Adrenal gland (tissue), 12 donors: ENCODE results near the gene ABLIM1. TPM values are rescaled to one million over a fixed set of nuclear protein-coding genes. Genes with fewer than 3 reads are reported as not detected.

Experiments
- DNase-seq, 7 donors: peaks; one replicate each; pipeline ENCODE4 v3.0.0-alpha.2; 2019 to 2020
- H3K27ac ChIP-seq, 5 donors: fragments of 200-600 bp; sonication (generic) in 4 of 5; 1 replicate in 3 of 5; 2 replicates in 2 of 5; pipeline versions ENCODE4 v1.5.1 to v1.8.0; 2016 to 2020; ENCODE audit warnings: mild to moderate bottlenecking in 1 of 5
- H3K27me3 ChIP-seq: fragments of 200-600 bp; 2 replicates; pipeline ENCODE4 v1.8.0; 2021
- H3K36me3 ChIP-seq, 2 donors: fragments of 200-600 bp; replicated peaks in 1 of 2; 1 replicate in 1 of 2; 2 replicates in 1 of 2; pipeline versions ENCODE4 v1.5.1 to v1.8.0; 2018 to 2022
- H3K4me1 ChIP-seq, 2 donors: fragments of 200-600 bp; replicated peaks in 1 of 2; 1 replicate in 1 of 2; 2 replicates in 1 of 2; pipeline versions ENCODE4 v1.5.1 to v1.8.0; 2018 to 2021
- H3K4me3 ChIP-seq, 4 donors: fragments of 200-600 bp; sonication (generic) in 3 of 4; one replicate each; pipeline ENCODE4 v1.5.1; 2016 to 2018
- H3K9me3 ChIP-seq, 3 donors: fragments of 200-600 bp; sonication (generic) in 1 of 3; replicated peaks in 1 of 3; 1 replicate in 2 of 3; 2 replicates in 1 of 3; pipeline versions ENCODE4 v1.5.1 to v1.8.0; 2016 to 2021
- CTCF ChIP-seq, 6 experiments: fragments of 450-650 bp in 4 of 6; fragments of 200-600 bp in 2 of 6; sonication (generic) in 1 of 6; IDR thresholded peaks; 1 replicate in 5 of 6; 2 replicates in 1 of 6; pipeline versions ENCODE4 v1.5.1 to v1.8.0; 2016 to 2021; ENCODE audit warnings: antibody characterized with exemption in 6 of 6, mild to moderate bottlenecking in 2 of 6, moderate library complexity in 1 of 6
- POLR2A ChIP-seq, 2 donors: fragments of 450-650 bp; IDR thresholded peaks; one replicate each; pipeline ENCODE4 v1.6.1; 2017; ENCODE audit warnings: antibody characterized with exemption in 2 of 2, mild to moderate bottlenecking in 2 of 2, moderate library complexity in 1 of 2
- WGBS, 4 donors: extraction: QIAGEN DNeasy Blood & Tissue Kit in 2 of 4; methylation state at CpG; one replicate each; pipeline versions ENCODE4 v1.1.5 to v1.1.7; 2013 to 2017; 5-methylcytosine and 5-hydroxymethylcytosine counted together
- intact Hi-C, 2 donors: fragments of 100-400 bp; cut with DNase I; formaldehyde crosslinking; loops; one replicate each; pipeline versions ENCODE4 v1.14.1 to v1.15.0; 2022 to 2023
- polyA plus RNA-seq, 3 donors: library from polyadenylated mRNA; stranded (reverse); fragments of 200-250 nt in 2 of 3; fragments of 350-450 nt in 1 of 3; fragmentation: Illumina TruSeq in 1 of 3; extraction: RNeasy Lipid Tissue Mini Kit (QIAGEN cat#74804) in 1 of 3; gene quantifications; one replicate each; pipeline ENCODE4 v1.2.3, GENCODE V29; 2013 to 2014
- total RNA-seq, 9 donors: library from RNA; depleted of rRNA in 4 of 9; stranded (reverse); fragments of >200 nt in 4 of 9; fragments of 120-200 nt in 1 of 9; fragmentation: NEBNext Ultra II Directional in 1 of 9; extraction: Animal tissue kit (Norgen Biotek cat#: 25700) in 1 of 9; gene quantifications; one replicate each; pipeline versions ENCODE4 v1.1.0 to v1.2.4, GENCODE V29; 2013 to 2023
- donor health status: healthy with polysubstance abuse.
- donor health status: Bipolar disorder and iron deficiency.
- donor health status: DM: yes; HTN: yes; CAD: no.
- donor health status: DM: no; HTN: no; CAD: no.
- donor health status: DM: no; HTN: no; CAD: no.
- donor health status: DM: yes; HTN: yes; CAD: no.

The ABLIM1 gene
- total and polyA plus RNA-seq, 12 donors = 7.9 to 430 (median 185) TPM

- no peak for TF ChIP-seq CTCF (IDR thresholded peaks at IDR 0.05)
- TF ChIP-seq POLR2A (IDR thresholded peaks at IDR 0.05) = no peak
- Histone ChIP-seq H3K9me3 (no peaks in the 10 kb centered on the region), H3K27ac (peak overlapping the region in 4 of 5 donors; percentile 11 to 91 (median 72)), H3K36me3 (peaks cover 0 to 20% of the 10 kb centered on the region in 2 donors), H3K4me3 (no peak overlapping the region), H3K27me3 (no peaks in the 10 kb centered on the region), H3K4me1 (peaks cover 53 to 58% of the 10 kb centered on the region in 2 donors)
- DNase-seq = peak in 6 of 7 donors; percentile 51 to 76 (median 64)
- intact Hi-C loops = no loop called here
- WGBS, 4 donors = 60 to 74% (median 69%) methylated on average over 12 of the region's 12 CpGs
These were observed 86.6 kb downstream of the ABLIM1 start for GRCh38 chr10:114571316-114571999.

DNA sequence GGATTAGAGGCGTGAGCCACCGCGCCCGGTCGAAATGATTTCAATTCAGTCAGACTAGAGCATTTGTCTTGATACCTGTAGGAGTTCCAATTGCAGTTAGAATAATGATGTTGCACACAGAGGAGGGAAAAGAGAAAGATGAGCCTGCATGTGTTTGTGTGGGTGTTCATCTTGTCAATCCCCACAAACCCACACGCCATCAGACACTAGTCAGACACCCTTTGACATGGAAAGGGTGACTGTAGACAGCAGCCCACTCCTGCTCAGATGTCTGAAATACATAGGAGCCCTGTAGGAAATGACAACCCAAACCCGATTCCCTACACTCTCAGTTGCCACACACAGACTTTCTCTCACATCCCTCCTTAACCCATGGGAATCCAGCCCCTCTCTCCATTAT, 92.0 kb downstream of the ABLIM1 start:
- no peak for DNase-seq
- intact Hi-C loops = no loop called here
- WGBS, 4 donors = 95 to 98% (median 97%) methylated on average over 7 of the region's 7 CpGs
- Histone ChIP-seq H3K4me3 (no peak overlapping the region), H3K27me3 (no peaks in the 10 kb centered on the region), H3K27ac (no peak overlapping the region), H3K9me3 (no peaks in the 10 kb centered on the region), H3K36me3 (peaks cover 0 to 24% of the 10 kb centered on the region in 2 donors), H3K4me1 (peaks cover 4 to 12% of the 10 kb centered on the region in 2 donors)
- no peak for TF ChIP-seq POLR2A (IDR thresholded peaks at IDR 0.05)
- TF ChIP-seq CTCF (IDR thresholded peaks at IDR 0.05) = no peak

- intact Hi-C loops = no loop called here
- TF ChIP-seq POLR2A (IDR thresholded peaks at IDR 0.05) = no peak
- no peak for TF ChIP-seq CTCF (IDR thresholded peaks at IDR 0.05)
- H3K9me3 ChIP-seq = no peaks in the 10 kb centered on the region
- H3K36me3 ChIP-seq = peaks cover 0 to 16% of the 10 kb centered on the region in 2 donors
- peaks cover 0 to 10% of the 10 kb centered on the region in 2 donors for H3K4me1 ChIP-seq
- DNase-seq = no peak
- no peak overlapping the region for H3K4me3 ChIP-seq
- peak overlapping the region in 1 of 5 donors; percentile 18 for H3K27ac ChIP-seq
- no peaks in the 10 kb centered on the region for H3K27me3 ChIP-seq
These were observed 93.0 kb downstream of the ABLIM1 start for GRCh38 chr10:114565066-114565465.

DNA sequence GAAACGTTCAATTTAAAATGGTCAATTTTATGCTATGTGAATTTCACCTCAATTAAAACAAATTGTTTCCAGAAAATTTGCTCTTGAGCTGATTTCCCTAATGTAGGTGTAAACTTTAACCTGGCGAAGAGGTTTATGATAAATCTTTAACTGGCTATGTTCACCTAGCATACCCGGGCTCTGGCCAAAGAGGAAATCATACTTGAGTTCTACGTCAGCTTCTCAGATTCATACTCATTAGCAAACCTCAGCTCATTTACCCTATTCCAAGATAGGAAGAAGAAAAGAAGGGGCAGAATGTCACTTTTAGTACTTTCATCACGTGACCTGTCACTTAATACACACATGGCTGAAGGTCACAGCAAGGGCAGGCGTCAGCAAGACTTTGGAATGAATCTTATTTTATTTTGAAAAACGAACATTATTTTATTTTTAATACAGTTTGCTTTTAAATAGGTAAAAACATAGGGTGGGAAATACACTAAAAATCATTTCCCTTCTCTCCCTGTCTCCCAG, 97.0 kb downstream of the ABLIM1 start:
- H3K27me3 ChIP-seq = no peaks in the 10 kb centered on the region
- peak overlapping the region in 1 of 5 donors; percentile 13 for H3K27ac ChIP-seq
- intact Hi-C loops = loop anchor here in 1 of 2 donors (5.0 kb wide), 1 partner anchor 221 kb away; no protein-coding TSS in a partner anchor
- no peak overlapping the region for H3K4me3 ChIP-seq
- H3K9me3 ChIP-seq = no peaks in the 10 kb centered on the region
- DNase-seq = no peak
- peaks cover 0 to 14% of the 10 kb centered on the region in 2 donors for H3K4me1 ChIP-seq
- WGBS, 4 donors = 64 to 71% (median 68%) methylated on average over 7 of the region's 7 CpGs
- TF ChIP-seq POLR2A (IDR thresholded peaks at IDR 0.05) = no peak
- no peak for TF ChIP-seq CTCF (IDR thresholded peaks at IDR 0.05)
- H3K36me3 ChIP-seq = peaks cover 0 to 3% of the 10 kb centered on the region in 2 donors
